H1 (cell line): Measurements from ENCODE around the gene ART4. TPM values are rescaled to one million over a fixed set of nuclear protein-coding genes. Genes with fewer than 3 reads are reported as not detected.

Experiments
- CTCF ChIA-PET: fragments of 300-600 bp; sonication (Branson Sonifier 250); formaldehyde crosslinking; loops from one replicate; lab custom pipeline; 2021; ENCODE audit not compliant: partially characterized antibody; lab: Charles Lee
- POLR2A ChIA-PET: fragments of 300-600 bp; sonication (Branson Sonifier 250); formaldehyde crosslinking; loops from one replicate; lab custom pipeline; 2021; ENCODE audit warnings: inconsistent platforms; ENCODE audit not compliant: partially characterized antibody; lab: Charles Lee
- DNase-seq, 2 experiments: peaks; one replicate each; pipeline versions ENCODE4 v3.0.0 to v3.0.0-alpha.2; 2010 to 2022; ENCODE audit warnings: low spot score in 2 of 2, low read depth in 1 of 2, mixed read lengths in 1 of 2
- FAIRE-seq: peaks from 2 replicates; lab custom pipeline; 2011; peaks lifted over from hg19 to GRCh38; lab: Jason Lieb, UNC
- H2AFZ ChIP-seq: 2 replicates; pipeline ENCODE4 v1.8.1; 2012; ENCODE audit warnings: low read length, inconsistent platforms
- H2AK5ac ChIP-seq: 2 replicates; pipeline ENCODE4 v1.6.1; 2013; ENCODE audit warnings: low read depth, low read length
- H2BK120ac ChIP-seq: replicated peaks from 2 replicates; pipeline ENCODE3; 2013; ENCODE audit warnings: low read depth, low read length, inconsistent platforms
- H2BK12ac ChIP-seq: 2 replicates; pipeline ENCODE4 v1.6.1; 2013; ENCODE audit warnings: low read depth, low read length
- H2BK15ac ChIP-seq: 2 replicates; pipeline ENCODE4 v1.6.1; 2013; ENCODE audit warnings: low read length
- H2BK20ac ChIP-seq: 2 replicates; pipeline ENCODE4 v1.6.1; 2013; ENCODE audit warnings: low read length
- H2BK5ac ChIP-seq: 2 replicates; pipeline ENCODE4 v1.6.1; 2013; ENCODE audit warnings: low read depth, low read length
- H3K14ac ChIP-seq: 2 replicates; pipeline ENCODE4 v1.6.1; 2013; ENCODE audit warnings: inconsistent platforms; ENCODE audit not compliant: insufficient read length
- H3K18ac ChIP-seq: 2 replicates; pipeline ENCODE4 v1.6.1; 2013; ENCODE audit warnings: low read length; ENCODE audit errors: extremely low read depth
- H3K23ac ChIP-seq: 2 replicates; pipeline ENCODE4 v1.6.1; 2013; ENCODE audit warnings: inconsistent platforms; ENCODE audit not compliant: insufficient read length
- H3K23me2 ChIP-seq: 2 replicates; pipeline ENCODE4 v1.6.1; 2013; ENCODE audit warnings: low read depth, low read length
- H3K27ac ChIP-seq: 2 replicates; pipeline ENCODE4 v1.6.1; 2011; ENCODE audit warnings: low read depth, low read length, inconsistent platforms
- H3K27me3 ChIP-seq, 4 experiments: replicated peaks in 1 of 4; 1 replicate in 1 of 4; 2 replicates in 3 of 4; pipeline versions ENCODE4 v1.6.1 to v1.8.1; 2011 to 2013; ENCODE audit warnings: low read length in 3 of 4, mild to moderate bottlenecking in 3 of 4, inconsistent platforms in 2 of 4, mixed read lengths in 2 of 4, moderate library complexity in 1 of 4; ENCODE audit not compliant: control insufficient read depth in 3 of 4, insufficient read depth in 3 of 4; ENCODE audit errors: extremely low read depth in 1 of 4
- H3K36me3 ChIP-seq, 4 experiments: 2 replicates each; pipeline versions ENCODE4 v1.6.1 to v1.8.1; 2011 to 2013; ENCODE audit warnings: mild to moderate bottlenecking in 4 of 4, low read length in 3 of 4, moderate library complexity in 2 of 4, control low read depth in 1 of 4, inconsistent platforms in 1 of 4; ENCODE audit not compliant: insufficient read depth in 4 of 4, control insufficient read depth in 2 of 4
- H3K4ac ChIP-seq: replicated peaks from 2 replicates; pipeline ENCODE3; 2013; ENCODE audit warnings: low read length, low read depth, mixed read lengths, inconsistent platforms; ENCODE audit not compliant: insufficient read length
- H3K4me1 ChIP-seq, 4 experiments: replicated peaks in 1 of 4; 1 replicate in 1 of 4; 2 replicates in 3 of 4; pipeline versions ENCODE4 v1.6.1 to v1.8.1; 2011 to 2013; ENCODE audit warnings: low read length in 3 of 4, inconsistent platforms in 2 of 4, mixed read lengths in 1 of 4; ENCODE audit not compliant: insufficient read depth in 4 of 4, control insufficient read depth in 3 of 4
- H3K4me2 ChIP-seq, 2 experiments: 2 replicates each; pipeline versions ENCODE4 v1.6.1 to v1.8.1; 2011 to 2013; ENCODE audit warnings: low read depth in 2 of 2, low read length in 2 of 2, control low read depth in 1 of 2, inconsistent platforms in 1 of 2, mild to moderate bottlenecking in 1 of 2; ENCODE audit not compliant: insufficient read depth in 1 of 2
- H3K4me3 ChIP-seq, 4 experiments: fragments of 200-600, 300-600 bp in 1 of 4; sonication (generic), shearing (Covaris generic), sonication (Bioruptor Twin) in 1 of 4; 2 replicates each; pipeline versions ENCODE4 v1.5.1 to v1.8.1; 2011 to 2016; ENCODE audit warnings: low read length in 4 of 4, low read depth in 3 of 4, control low read depth in 2 of 4, inconsistent platforms in 2 of 4, mild to moderate bottlenecking in 2 of 4, mixed read lengths in 1 of 4, moderate library complexity in 1 of 4; ENCODE audit not compliant: insufficient read depth in 2 of 4; ENCODE audit errors: extremely low read depth in 1 of 4
- H3K56ac ChIP-seq: replicated peaks from 2 replicates; pipeline ENCODE3; 2013; ENCODE audit warnings: low read depth, mild to moderate bottlenecking, mixed read lengths, low read length, inconsistent platforms; ENCODE audit not compliant: insufficient read length
- H3K79me1 ChIP-seq: 2 replicates; pipeline ENCODE4 v1.6.1; 2013; ENCODE audit warnings: low read depth, low read length, control low read depth
- H3K79me2 ChIP-seq, 2 experiments: 2 replicates each; pipeline versions ENCODE4 v1.6.1 to v1.8.1; 2012 to 2013; ENCODE audit warnings: low read length in 2 of 2, mild to moderate bottlenecking in 2 of 2, inconsistent platforms in 1 of 2; ENCODE audit not compliant: insufficient read depth in 2 of 2, control insufficient read depth in 1 of 2
- H3K9ac ChIP-seq, 4 experiments: replicated peaks in 1 of 4; 1 replicate in 1 of 4; 2 replicates in 3 of 4; pipeline versions ENCODE4 v1.6.1 to v1.8.1; 2011 to 2013; ENCODE audit warnings: low read depth in 3 of 4, low read length in 3 of 4, control low read depth in 2 of 4, mild to moderate bottlenecking in 2 of 4, moderate library complexity in 2 of 4, inconsistent platforms in 1 of 4; ENCODE audit errors: extremely low read depth in 1 of 4
- H3K9me3 ChIP-seq, 2 experiments: 2 replicates each; pipeline versions ENCODE4 v1.6.1 to v1.8.1; 2012 to 2013; ENCODE audit warnings: mild to moderate bottlenecking in 2 of 2, moderate library complexity in 2 of 2, control low read depth in 1 of 2, inconsistent platforms in 1 of 2, low read depth in 1 of 2, low read length in 1 of 2, mixed read lengths in 1 of 2; ENCODE audit not compliant: insufficient read depth in 2 of 2
- H4K20me1 ChIP-seq, 2 experiments: replicated peaks in 1 of 2; 2 replicates each; pipeline versions ENCODE3 to v1.8.1; 2011 to 2013; ENCODE audit warnings: inconsistent platforms in 2 of 2, low read length in 2 of 2, mild to moderate bottlenecking in 1 of 2; ENCODE audit not compliant: insufficient read depth in 2 of 2, control insufficient read depth in 1 of 2
- H4K5ac ChIP-seq: 2 replicates; pipeline ENCODE4 v1.6.1; 2013; ENCODE audit warnings: low read length, low read depth, mixed read lengths, inconsistent platforms; ENCODE audit not compliant: insufficient read length
- H4K8ac ChIP-seq: 2 replicates; pipeline ENCODE4 v1.8.0; 2013; ENCODE audit warnings: mild to moderate bottlenecking, moderate library complexity, low read length, inconsistent platforms; ENCODE audit not compliant: insufficient read depth; ENCODE audit errors: extremely low read depth
- H4K91ac ChIP-seq: replicated peaks from 2 replicates; pipeline ENCODE3; 2013; ENCODE audit warnings: low read length, mixed read lengths, inconsistent platforms; ENCODE audit not compliant: insufficient read length
- ASH2L ChIP-seq: fragments of 200-600, 300-600 bp; sonication (generic); IDR thresholded peaks from one replicate; pipeline ENCODE4 v1.7.1; 2017; ENCODE audit warnings: low read length
- EGR1 ChIP-seq: IDR thresholded peaks from 2 replicates; pipeline ENCODE4 v1.6.1; 2011; ENCODE audit warnings: low read depth, low read length, borderline replicate concordance
- JUND ChIP-seq: IDR thresholded peaks from 2 replicates; pipeline ENCODE4 v1.6.1; 2011; ENCODE audit warnings: mild to moderate bottlenecking, improper control_type of control experiment, low read length
- KDM5A ChIP-seq: fragments of 200-600 bp; IDR thresholded peaks from 2 replicates; pipeline ENCODE4 v1.7.1; 2012; ENCODE audit warnings: mild to moderate bottlenecking, low read length, inconsistent platforms, mixed read lengths
- MAX ChIP-seq: IDR thresholded peaks from 2 replicates; pipeline ENCODE4 v1.6.1; 2012; ENCODE audit warnings: inconsistent platforms
- POU5F1 ChIP-seq: IDR thresholded peaks from 2 replicates; pipeline ENCODE4 v1.6.1; 2011; ENCODE audit warnings: low read depth, mild to moderate bottlenecking, low read length, moderate library complexity
- RFX5 ChIP-seq: IDR thresholded peaks from 2 replicates; pipeline ENCODE4 v1.6.1; 2011; ENCODE audit warnings: low read depth, low read length, improper control_type of control experiment, borderline replicate concordance
- SAP30 ChIP-seq: fragments of 300-600 bp; sonication (generic); IDR thresholded peaks from 2 replicates; pipeline ENCODE4 v1.7.1; 2012; ENCODE audit warnings: low read length, moderate library complexity, mild to moderate bottlenecking, inconsistent platforms; ENCODE audit not compliant: insufficient read depth, insufficient replicate concordance
- SRF ChIP-seq: IDR thresholded peaks from 2 replicates; pipeline ENCODE4 v1.6.1; 2011; ENCODE audit warnings: mild to moderate bottlenecking, low read depth, low read length, moderate library complexity
- TBP ChIP-seq: IDR thresholded peaks from 2 replicates; pipeline ENCODE4 v1.6.1; 2011; ENCODE audit warnings: low read depth, low read length, improper control_type of control experiment
- YY1 ChIP-seq: IDR thresholded peaks from 2 replicates; pipeline ENCODE4 v1.6.1; 2011; ENCODE audit warnings: low read depth, mild to moderate bottlenecking, low read length
- WGBS, 2 experiments: shearing (Covaris generic) in 1 of 2; methylation state at CpG; one replicate each; pipeline versions ENCODE4 v1.1.6 to v1.1.7; 2013 to 2015; ENCODE audit warnings: low lambda C conversion rate in 2 of 2, mixed read lengths in 2 of 2, inconsistent platforms in 1 of 2, low coverage in 1 of 2, missing lambda C conversion rate in 1 of 2; ENCODE audit not compliant: insufficient replicate concordance in 2 of 2, insufficient coverage in 1 of 2, insufficient read length in 1 of 2; ENCODE audit errors: extremely low coverage in 1 of 2, missing lambda C conversion rate in 1 of 2; 5-methylcytosine and 5-hydroxymethylcytosine counted together
- polyA plus RNA-seq, 7 experiments: library from polyadenylated mRNA; depleted of rRNA in 3 of 7; stranded (reverse) in 5 of 7; unstranded in 2 of 7; fragments of >200 nt in 5 of 7; fragments of 200-250 nt in 2 of 7; gene quantifications; 1 replicate in 5 of 7; 2 replicates in 1 of 7; 4 replicates in 1 of 7; pipeline versions ENCODE4 v1.2.1 to v1.2.3, GENCODE V29; 2011 to 2013; ENCODE audit warnings: missing spikeins in 2 of 7, mixed read lengths in 2 of 7
- total RNA-seq: library from RNA; stranded (reverse); fragmentation: NEBNext Ultra II Directional; extraction: Animal tissue kit (Norgen Biotek cat#: 25700); gene quantifications from 2 replicates; pipeline ENCODE4 v1.2.1, GENCODE V29; 2021
- TF ChIP-seq, protein P1 (sequence below), 3 experiments: IDR thresholded peaks; 1 replicate in 2 of 3; 2 replicates in 1 of 3; pipeline versions ENCODE4 v1.5.1 to v1.6.1; 2011; ENCODE audit warnings: low read length in 3 of 3, mild to moderate bottlenecking in 3 of 3, inconsistent platforms in 2 of 3, low read depth in 1 of 3, moderate library complexity in 1 of 3; ENCODE audit not compliant: insufficient read depth in 1 of 3; ENCODE audit errors: control extremely low read depth in 1 of 3

Gene ART4
- total and polyA plus RNA-seq, 2 of the 8 experiments (the other 6 are each of a cell fraction or from before 2014, with no cell fraction given), result not detected

DNA sequence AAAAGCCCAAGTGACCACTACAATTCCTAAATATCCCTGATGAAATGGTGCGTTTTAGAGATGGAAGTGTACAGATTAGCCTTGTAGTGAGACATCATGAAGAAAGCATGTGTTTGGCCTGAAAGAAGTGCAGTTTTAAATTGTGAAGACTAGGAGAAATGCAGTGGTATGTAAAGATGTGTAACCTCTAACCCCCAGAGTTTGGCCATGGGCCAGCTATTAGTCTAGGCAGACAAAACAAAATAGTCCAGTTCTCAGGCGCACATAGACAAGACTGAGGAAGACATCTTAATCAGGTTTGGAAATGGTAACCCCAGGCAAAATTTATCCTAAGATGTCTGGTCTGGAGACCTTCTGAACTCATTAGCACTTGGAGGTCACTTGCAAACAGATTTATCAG is 63.5 kb downstream of the ART4 start:
- Histone ChIP-seq H3K9ac (no peak overlapping the region), H3K23ac (no peak overlapping the region), H4K5ac (no peak overlapping the region), H3K79me2 (peaks cover 0 to 8% of the 10 kb centered on the region in 2 experiments; a peak in 2 of 4 replicates), H3K79me1 (no peaks in the 10 kb centered on the region), H3K9me3 (no peaks in the 10 kb centered on the region), H3K27ac (no peak overlapping the region), H3K4me3 (no peak overlapping the region), H3K4ac (no peak overlapping the region), H4K20me1 (no peaks in the 10 kb centered on the region), H2BK12ac (no peak overlapping the region), H4K8ac (no peak overlapping the region), H3K56ac (no peak overlapping the region), H2AFZ (no peak overlapping the region), H2BK120ac (no peak overlapping the region), H3K36me3 (peaks cover 0 to 6% (median 0%) of the 10 kb centered on the region in 4 experiments; a peak in 1 of 8 replicates), H3K23me2 (no peaks in the 10 kb centered on the region), H2AK5ac (no peak overlapping the region), H2BK5ac (no peak overlapping the region), H2BK20ac (no peak overlapping the region), H3K18ac (no peak overlapping the region), H3K14ac (no peak overlapping the region), H2BK15ac (no peak overlapping the region), H3K4me2 (no peak overlapping the region), H4K91ac (no peak overlapping the region), H3K4me1 (peaks cover 0 to 3% (median 0%) of the 10 kb centered on the region in 4 experiments; a peak in 1 of 7 replicates), H3K27me3 (no peaks in the 10 kb centered on the region)
- TF ChIP-seq POU5F1 (no peak), TBP (no peak), EGR1 (no peak), SRF (no peak), YY1 (no peak), JUND (no peak), RFX5 (no peak), KDM5A (no peak), MAX (no peak), SAP30 (no peak), ASH2L (no peak)
- TF ChIP-seq, protein P1, sequence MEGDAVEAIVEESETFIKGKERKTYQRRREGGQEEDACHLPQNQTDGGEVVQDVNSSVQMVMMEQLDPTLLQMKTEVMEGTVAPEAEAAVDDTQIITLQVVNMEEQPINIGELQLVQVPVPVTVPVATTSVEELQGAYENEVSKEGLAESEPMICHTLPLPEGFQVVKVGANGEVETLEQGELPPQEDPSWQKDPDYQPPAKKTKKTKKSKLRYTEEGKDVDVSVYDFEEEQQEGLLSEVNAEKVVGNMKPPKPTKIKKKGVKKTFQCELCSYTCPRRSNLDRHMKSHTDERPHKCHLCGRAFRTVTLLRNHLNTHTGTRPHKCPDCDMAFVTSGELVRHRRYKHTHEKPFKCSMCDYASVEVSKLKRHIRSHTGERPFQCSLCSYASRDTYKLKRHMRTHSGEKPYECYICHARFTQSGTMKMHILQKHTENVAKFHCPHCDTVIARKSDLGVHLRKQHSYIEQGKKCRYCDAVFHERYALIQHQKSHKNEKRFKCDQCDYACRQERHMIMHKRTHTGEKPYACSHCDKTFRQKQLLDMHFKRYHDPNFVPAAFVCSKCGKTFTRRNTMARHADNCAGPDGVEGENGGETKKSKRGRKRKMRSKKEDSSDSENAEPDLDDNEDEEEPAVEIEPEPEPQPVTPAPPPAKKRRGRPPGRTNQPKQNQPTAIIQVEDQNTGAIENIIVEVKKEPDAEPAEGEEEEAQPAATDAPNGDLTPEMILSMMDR (IDR thresholded peaks at IDR 0.05; ENCODE audit: control extremely low read depth in 1 of 3, insufficient read depth in 1 of 3, low read depth in 1 of 3, low read length in 3 of 3), result no peak
- ChIA-PET POLR2A (interaction anchor here (2.1 to 9.9 kb wide), 2 partner anchors 8 to 23 kb away, joined by 6 to 136 read pairs; partner anchors contain the start of genes C12orf60 and WBP11), CTCF (interaction anchor here (2.6 to 3.4 kb wide), 2 partner anchors 10 to 55 kb away, joined by 10 to 12 read pairs; no protein-coding TSS in a partner anchor)
- WGBS, 2 experiments, result 90% methylated on average over 2 of the region's 2 CpGs; no CpG with 5 or more reads in 1 of the 2 experiments
- FAIRE-seq (no peak), DNase-seq (no peak)
